GM19099 (cell line): ENCODE data around the gene STMN1.

Experiments
- POLR2A ChIP-seq: IDR thresholded peaks from 3 replicates; pipeline ENCODE4 v1.6.1; 2011; ENCODE audit warnings: low read depth; ENCODE audit not compliant: insufficient read length; ENCODE audit errors: extremely low read depth

Gene STMN1

GRCh38 chr1:25869909-25870606 lies 36.2 kb downstream of the STMN1 start:
- TF ChIP-seq POLR2A = no peak

- TF ChIP-seq POLR2A = no peak
These were observed 38.8 kb downstream of the STMN1 start for GRCh38 chr1:25867210-25867991.

- TF ChIP-seq POLR2A = no peak
These were observed 39.9 kb downstream of the STMN1 start for GRCh38 chr1:25866288-25866687.

- no peak for TF ChIP-seq POLR2A
These were observed 41.8 kb downstream of the STMN1 start for GRCh38 chr1:25864434-25864833.

- TF ChIP-seq POLR2A = no peak
These were observed 42.5 kb downstream of the STMN1 start for GRCh38 chr1:25863486-25864262.

- no peak for TF ChIP-seq POLR2A
These were observed 43.3 kb downstream of the STMN1 start for GRCh38 chr1:25862785-25863485.

GRCh38 chr1:25861316-25862286 lies 44.6 kb downstream of the STMN1 start:
- no peak for TF ChIP-seq POLR2A

- peak; percentile 92 for TF ChIP-seq POLR2A
These were observed 47.1 kb downstream of the STMN1 start, which contains the start of gene AUNIP for GRCh38 chr1:25858906-25859789. Gene AUNIP, minus strand, starts transcription at chr1:25859457. Its CDS starts 100 bp downstream, at chr1:25859357.

- no peak for TF ChIP-seq POLR2A
These were observed 47.7 kb downstream of the STMN1 start for GRCh38 chr1:25858494-25858893.

- no peak for TF ChIP-seq POLR2A
These were observed 49.4 kb downstream of the STMN1 start for GRCh38 chr1:25856856-25857255.

GRCh38 chr1:25854554-25854953 lies 51.7 kb downstream of the STMN1 start:
- TF ChIP-seq POLR2A = no peak
